ENCODE results near the gene FAXC.

DNA sequence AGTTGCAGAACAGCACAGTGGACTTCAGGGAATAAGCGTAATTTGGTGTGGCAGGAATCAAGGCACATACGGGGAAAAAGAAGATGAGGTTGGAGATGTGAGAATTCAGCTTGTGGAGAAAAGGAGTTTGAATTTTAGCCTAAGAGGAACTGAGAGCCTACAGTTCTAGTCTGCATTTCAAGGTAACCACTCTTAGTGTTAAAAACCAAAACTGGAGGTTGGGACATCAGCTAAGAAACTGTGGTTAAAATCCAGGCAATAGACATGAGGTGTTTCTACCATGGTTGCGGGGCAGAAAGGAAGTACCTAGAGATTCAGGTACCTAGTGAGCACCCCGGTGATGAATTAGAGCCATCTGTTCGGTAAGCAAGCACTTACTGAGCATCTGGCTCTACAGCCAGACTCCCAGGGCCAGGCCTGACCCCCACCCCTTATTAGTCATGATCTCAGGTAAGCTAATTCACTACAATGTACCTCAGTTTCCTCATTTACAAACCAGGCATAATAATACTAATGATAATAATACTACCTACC lies 44.4 kb downstream of the FAXC start:
- no peak for TF ChIP-seq POLR2A (IDR thresholded peaks at IDR 0.05; ENCODE audit: control extremely low read depth in 1 of 2, low read depth in 2 of 2, low read length in 2 of 2)
- TF ChIP-seq NANOG (IDR thresholded peaks at IDR 0.05; ENCODE audit: insufficient read depth, low read depth, low read length, poor library complexity, severe bottlenecking) = no peak
- no peak for TF ChIP-seq EP300 (IDR thresholded peaks at IDR 0.05; ENCODE audit: borderline replicate concordance in 1 of 2, low read depth in 2 of 2, low read length in 2 of 2)
- no peak for TF ChIP-seq CHD2 (IDR thresholded peaks at IDR 0.05; ENCODE audit: low read length)
- no peak for TF ChIP-seq MAFK (IDR thresholded peaks at IDR 0.05; ENCODE audit: low read depth, low read length)
- TF ChIP-seq CEBPB (IDR thresholded peaks at IDR 0.05; ENCODE audit: low read depth, low read length) = no peak
- no peak for TF ChIP-seq RFX5 (IDR thresholded peaks at IDR 0.05; ENCODE audit: borderline replicate concordance, low read depth, low read length)
- TF ChIP-seq SIN3A (conservative IDR thresholded peaks at IDR 0.05 in 1 of 2, IDR thresholded peaks at IDR 0.05 in 1 of 2; ENCODE audit: low read depth in 1 of 2, low read length in 2 of 2) = no peak
- TF ChIP-seq, protein P1, sequence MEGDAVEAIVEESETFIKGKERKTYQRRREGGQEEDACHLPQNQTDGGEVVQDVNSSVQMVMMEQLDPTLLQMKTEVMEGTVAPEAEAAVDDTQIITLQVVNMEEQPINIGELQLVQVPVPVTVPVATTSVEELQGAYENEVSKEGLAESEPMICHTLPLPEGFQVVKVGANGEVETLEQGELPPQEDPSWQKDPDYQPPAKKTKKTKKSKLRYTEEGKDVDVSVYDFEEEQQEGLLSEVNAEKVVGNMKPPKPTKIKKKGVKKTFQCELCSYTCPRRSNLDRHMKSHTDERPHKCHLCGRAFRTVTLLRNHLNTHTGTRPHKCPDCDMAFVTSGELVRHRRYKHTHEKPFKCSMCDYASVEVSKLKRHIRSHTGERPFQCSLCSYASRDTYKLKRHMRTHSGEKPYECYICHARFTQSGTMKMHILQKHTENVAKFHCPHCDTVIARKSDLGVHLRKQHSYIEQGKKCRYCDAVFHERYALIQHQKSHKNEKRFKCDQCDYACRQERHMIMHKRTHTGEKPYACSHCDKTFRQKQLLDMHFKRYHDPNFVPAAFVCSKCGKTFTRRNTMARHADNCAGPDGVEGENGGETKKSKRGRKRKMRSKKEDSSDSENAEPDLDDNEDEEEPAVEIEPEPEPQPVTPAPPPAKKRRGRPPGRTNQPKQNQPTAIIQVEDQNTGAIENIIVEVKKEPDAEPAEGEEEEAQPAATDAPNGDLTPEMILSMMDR (IDR thresholded peaks at IDR 0.05; ENCODE audit: control extremely low read depth in 1 of 3, insufficient read depth in 1 of 3, low read depth in 1 of 3, low read length in 3 of 3) = no peak
- no peak for TF ChIP-seq YY1 (IDR thresholded peaks at IDR 0.05; ENCODE audit: low read depth, low read length)
